Cerebellar nuclear complex (tissue), 1 donor: Measurements from ENCODE around the gene SPOCK1.
A peak's percentile ranks its signal among the peaks of the same experiment; 100 is the strongest.

Source experiments
- DNase-seq, 2 experiments: peaks; one replicate each; lab custom pipeline; 2025; lab: John Stamatoyannopoulos, UW

Gene SPOCK1

DNA sequence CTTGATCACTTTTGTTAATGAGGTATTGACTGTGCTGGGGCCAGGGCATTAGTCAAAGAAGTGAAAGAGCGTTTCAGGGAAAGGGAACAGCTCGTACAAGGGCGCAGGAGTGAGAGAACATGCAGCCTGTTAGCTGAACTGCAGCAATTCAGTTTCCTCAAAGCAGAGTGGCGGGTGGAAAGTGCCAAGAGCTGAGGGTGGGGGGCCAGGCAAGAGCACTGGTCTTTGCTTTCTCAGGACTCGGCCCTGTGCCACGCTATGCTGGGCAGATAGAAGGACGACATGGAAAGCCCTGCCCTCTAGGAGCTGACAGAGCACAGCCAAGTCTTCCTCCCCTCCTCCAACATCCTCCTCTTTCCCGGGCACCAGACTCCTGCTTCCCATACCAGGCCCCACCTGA is 304.8 kb downstream of the SPOCK1 start:
- DNase-seq, result no peak

DNA sequence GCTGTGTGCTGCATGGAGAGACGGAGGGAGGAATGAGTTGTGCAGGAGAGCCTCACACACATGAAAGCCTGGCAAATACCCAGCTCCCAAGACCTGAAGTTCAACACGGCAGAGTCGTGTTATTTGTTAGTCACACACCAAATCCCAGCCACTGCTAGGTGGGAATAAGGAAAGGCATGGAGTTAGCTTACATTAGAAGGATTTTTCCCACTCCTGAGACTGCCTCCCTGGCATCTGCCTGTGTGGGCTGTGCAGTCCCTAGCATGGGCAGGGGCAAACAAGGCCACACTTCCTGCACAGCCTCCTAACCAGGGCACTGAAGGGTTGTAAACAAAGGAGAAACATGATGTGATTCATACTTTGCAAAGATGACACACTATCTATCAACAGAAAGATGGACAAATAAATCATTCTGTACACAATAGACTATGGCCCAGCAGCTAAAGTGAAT is 306.8 kb downstream of the SPOCK1 start:
- no peak for DNase-seq

DNA sequence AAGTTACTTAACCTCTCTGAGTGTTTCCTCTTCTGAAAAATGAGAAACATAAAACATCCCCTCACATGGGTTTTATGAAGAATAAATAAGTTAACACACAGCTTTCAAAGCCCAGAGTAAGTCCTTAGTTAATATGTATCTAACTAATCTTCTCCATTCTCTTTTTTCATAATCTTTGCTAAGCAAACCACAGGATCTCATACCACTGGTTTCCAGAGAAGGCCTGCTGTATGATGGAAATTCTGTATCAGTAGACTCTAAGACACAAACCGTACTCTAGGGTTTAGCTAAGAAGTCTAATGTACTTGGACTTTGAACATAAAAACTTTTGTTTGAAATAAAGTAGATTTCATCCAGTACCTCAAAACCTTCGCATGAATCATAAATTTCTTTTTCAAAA is 307.9 kb downstream of the SPOCK1 start:
- no peak for DNase-seq

DNA sequence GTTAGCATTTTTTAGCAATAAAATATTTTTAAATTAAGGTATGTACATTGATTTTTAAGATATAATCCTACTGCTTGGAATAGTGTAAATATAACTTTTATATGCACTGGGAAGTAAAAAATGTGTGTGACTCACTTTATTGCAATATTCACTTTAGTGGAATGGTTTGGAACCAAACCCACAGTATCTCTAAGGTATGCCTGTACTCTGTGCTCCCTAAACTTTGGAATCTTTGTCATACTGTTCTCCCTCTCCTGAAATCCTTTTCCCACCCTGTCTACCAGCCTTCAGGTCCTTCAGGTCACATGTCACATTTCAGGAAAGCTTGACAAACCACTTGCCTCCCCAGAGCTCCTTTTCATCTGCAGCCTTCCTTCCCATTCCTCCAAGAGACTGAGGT is 308.7 kb downstream of the SPOCK1 start:
- no peak for DNase-seq

DNA sequence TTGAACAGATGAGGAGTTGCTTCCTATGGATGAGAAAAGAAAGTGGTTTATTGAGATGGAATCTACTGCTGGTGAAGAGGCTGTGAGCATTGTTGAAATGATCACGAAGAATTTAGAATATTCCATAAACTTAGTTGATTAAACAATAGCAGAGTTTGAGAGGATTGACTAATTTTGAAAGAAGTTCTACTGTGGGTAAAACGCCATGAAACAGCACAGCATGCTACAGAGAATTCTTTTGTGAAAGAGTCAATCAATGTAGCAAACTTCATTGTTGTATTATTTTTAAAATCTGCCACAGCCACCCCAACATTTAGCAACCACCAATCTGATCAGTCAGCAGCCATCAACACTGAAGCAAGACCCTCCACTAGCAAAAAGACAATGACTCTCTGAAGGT is 309.1 kb downstream of the SPOCK1 start:
- no peak for DNase-seq

DNA sequence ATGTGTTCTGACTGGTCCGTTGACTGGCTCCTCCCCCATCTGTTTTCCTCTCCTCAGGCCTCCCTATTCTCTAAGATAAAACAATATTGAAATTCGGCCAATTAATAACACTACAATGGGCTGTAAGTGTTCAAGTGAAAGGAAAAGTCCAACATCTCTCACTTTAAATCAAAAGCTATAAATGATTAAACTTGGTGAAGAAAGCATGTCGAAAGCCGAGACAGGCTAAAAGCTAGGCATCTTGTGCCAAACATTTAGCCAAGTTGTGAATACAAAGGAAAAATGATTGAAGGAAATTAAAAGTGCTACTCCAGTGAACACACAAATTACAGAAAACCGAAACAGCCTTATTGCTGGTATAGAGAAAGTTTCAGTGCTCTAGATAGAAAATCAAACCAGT is 310.6 kb downstream of the SPOCK1 start:
- DNase-seq, result no peak

DNA sequence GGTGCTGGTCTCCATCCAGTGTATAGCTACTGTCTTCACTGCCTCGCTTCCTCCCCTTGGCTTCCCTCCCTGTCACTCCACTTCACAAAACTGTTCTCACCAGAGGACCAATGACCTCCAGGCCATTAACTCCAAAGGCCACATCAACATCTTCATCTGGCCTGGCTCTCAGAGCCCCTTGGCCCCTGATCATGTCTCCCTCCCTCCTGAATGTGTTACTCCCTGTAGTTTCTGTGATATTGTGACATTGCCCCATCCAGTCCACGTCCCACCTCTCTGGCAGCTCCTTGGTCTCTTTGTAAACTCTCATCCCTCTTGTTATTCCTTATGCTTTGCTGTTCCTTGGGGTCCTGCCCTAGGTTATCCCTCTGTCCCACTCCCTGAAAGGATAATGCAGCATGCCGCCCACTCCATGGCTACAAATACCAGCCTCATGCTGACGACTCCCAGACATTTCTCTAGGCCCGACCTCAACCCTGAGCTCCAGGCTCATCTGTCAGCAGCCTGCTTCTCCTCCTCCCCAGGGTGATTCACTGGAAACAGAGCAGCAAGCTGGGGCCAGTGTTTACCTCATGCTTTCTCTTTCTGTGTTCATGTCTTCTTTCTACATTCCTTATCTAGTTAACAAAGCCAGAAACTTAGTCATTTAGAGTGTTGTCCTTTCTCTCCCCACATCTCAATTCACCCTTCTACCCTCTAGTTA is 312.2 kb downstream of the SPOCK1 start:
- DNase-seq, result no peak

DNA sequence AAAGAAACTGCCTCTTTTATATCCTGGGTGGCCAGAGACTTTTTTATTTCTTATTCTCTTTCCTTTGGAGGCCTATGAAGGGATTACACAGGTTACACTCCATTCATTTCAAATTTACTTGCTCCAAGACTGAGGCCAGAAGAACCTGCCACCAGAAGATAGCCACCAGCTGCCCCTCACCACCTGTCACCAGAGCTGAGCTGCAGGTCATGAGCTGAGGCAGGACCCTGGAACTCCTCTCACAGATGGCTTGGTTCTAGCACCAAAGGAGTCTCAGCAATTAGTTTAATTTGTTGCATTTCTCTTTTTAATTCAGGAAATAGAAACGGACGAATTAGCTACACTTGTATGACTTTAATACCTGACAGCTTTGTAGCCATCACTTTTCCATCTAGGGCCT is 313.9 kb downstream of the SPOCK1 start:
- DNase-seq, result peak in 1 of 2 experiments; percentile 22

DNA sequence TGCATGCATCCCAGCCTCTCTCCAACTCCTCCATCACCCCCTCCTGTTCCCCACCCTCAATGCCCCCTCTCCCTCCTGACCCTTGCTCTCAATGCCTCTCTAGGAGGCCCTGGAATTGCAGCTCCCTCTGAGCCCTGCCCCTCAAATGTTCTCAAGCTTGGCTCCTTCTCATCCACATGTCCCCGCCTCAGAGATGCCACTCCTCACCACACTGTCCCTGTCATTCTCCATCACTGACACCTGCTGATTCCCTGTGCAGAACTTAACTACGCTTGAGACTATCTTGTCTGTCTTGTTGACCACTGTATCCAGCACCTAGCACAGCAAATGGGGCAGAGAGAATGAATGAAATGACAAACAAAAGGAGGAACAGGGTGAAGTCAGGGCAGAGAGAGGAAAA is 314.4 kb downstream of the SPOCK1 start:
- DNase-seq, result no peak

DNA sequence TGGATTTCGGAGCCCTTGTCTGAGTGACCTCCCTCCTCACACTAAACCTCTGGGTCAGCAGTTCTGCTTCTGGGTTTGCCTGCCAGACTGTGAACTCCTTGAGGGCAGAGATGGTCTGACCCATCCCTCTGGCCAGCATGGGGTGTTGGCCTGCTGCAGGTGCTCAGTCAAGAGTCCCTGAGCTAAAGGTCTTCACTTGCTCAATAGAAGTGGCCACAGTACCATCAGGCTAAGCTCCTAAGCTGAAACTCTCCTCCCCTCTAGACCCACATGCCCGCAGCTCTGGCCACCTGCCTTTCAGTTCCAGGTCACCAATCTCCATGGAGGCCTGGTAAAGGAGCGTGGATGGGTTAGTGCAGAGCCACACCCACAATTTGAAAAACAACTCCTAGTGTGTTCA is 316.6 kb downstream of the SPOCK1 start:
- DNase-seq, result no peak

DNA sequence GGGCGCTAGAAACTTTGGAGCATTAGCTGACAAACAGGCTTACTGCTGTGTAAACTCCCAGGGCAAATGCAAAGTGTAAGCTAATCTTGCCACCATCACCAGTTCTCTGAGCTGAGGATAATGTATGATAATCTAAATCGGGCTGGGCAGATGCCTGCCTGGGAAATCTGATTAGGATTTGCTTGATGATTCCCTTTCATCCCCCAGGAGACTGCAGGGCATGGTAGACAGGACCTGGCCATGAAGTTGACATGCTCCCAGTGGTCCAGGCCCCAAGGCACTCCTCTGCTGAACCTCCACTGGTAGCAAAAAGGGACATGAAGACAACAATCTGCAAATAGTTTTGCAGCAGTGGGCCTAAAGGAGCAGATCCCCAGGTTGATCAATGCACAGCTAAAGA is 317.5 kb downstream of the SPOCK1 start:
- DNase-seq, result no peak

DNA sequence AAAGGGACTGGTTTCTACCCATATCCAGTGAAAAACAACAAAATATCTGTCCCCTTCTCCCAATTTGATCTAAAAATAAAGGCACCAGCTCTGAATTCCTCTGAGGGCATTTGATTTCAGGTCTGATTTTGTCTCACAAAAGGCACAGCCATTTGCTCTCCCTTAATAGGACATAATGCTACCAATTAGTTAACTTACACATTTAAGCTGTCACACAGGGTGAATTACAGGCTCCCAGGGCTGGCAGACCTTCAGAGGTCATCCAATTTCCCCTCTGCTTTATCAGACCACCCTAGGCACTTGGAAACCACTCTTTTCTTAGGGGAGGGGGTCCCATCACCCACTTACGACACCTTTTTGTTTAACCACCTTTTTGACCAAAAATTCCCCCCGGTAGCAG is 319.9 kb downstream of the SPOCK1 start:
- DNase-seq, result no peak

DNA sequence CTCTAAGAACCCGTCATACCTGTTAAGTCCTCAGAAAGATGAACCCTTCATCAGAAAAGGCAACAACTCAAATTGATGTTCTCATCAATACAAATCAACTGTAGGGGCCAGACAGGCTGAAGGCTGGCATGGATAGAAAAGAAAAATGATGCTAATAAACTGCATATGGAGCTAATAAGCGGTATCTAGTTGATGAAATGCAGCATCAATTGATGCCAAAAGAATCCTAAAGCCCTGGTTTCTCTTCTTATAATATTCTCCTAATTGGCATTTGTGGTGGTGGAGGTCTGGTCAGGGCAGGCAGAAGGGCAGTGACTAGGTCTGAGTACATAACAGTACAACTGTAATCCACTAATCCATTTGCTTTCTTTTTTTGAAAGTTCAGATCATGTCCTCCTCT is 322.5 kb downstream of the SPOCK1 start:
- no peak for DNase-seq

DNA sequence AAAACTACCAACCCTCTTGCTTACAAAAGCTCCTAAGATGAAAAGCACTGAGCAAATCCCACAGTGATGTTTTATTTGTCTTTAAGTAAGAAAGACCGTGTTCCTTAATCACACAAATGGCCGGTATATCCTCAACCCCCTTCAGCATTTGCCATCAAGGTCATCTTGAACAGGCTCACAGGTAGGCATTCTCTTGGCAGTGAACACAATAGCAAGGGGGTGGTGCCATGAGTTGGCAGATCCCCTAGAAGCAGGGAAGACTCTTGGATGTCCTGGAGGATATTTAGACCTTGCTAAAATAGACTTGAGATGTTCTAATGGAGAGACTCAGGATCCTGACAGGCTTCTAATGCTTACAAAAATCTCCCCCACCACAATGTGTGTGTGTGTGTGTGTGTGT is 323.0 kb downstream of the SPOCK1 start:
- DNase-seq, result no peak

DNA sequence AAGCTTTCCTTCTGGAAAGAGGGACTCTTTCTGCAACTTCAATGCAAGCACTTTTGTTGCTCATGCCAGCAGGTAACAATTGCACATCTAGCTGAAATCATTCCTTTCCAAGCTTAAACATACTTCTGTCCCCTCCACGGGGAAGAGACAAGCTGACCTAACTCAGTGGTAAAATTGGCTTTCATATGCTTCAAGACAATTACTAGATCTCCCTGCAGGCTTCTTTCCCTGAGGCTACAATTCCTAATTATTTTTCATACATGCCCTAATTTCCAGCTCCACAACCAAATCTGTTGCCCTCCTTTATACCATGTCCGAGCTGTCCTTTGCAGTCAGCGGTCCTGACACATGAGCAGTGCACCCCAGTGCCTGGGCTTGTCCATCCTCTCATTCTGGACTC is 324.9 kb downstream of the SPOCK1 start:
- no peak for DNase-seq

DNA sequence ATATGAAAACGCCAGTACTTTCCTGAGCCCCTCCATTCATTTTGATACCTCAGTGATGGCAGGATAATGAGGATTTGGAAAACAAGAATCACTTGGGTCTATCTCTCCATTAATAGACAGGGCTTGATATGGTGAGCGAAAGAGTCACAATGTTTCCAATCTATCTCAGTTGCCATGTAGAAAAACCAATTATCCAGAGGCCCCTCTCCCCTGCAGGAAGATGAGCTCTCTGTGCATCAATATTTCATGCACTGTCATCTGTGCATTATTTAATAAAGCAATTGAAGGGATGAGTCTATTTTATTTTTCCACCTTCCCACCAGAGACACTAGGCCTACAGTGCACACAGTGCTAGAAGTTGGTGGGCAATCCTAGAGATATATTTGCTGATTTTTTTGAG is 326.9 kb downstream of the SPOCK1 start:
- no peak for DNase-seq

DNA sequence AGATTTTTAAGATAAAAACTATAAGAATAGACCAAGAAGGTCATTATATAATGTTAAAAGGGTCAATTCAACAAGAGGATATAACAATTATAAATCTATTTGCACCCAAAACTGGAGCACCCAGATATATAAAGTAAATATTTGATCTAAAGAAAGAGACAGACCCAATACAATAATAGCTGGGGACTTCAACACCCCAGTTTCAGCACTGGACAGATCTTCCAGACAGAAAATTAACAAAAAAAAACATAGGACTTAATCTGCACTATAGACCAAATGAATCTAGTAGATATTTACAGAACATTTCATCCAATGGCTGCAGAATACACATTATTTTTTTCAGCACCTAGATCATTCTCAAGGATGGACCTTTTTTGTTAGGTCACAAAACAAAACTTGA is 331.9 kb downstream of the SPOCK1 start:
- DNase-seq, result no peak

DNA sequence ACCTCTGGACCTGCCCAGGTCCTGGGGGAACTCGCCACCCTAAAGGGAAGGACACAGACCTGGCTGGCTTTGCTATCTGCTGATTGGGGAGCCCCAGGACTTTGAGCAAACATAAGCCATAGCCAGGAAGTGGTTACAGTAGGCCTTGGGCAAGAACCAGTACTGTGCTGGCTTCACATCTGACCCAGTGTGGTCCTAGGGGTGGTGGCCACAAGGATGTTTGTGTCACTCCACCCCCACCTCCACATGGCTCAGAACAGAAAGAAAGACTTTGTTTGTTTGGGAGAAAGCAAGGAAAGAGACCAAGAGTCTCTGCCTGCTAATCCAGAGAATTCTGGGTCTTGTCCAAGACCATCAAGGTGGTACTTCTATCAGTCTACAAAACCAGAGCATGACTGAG is 334.2 kb downstream of the SPOCK1 start:
- no peak for DNase-seq

DNA sequence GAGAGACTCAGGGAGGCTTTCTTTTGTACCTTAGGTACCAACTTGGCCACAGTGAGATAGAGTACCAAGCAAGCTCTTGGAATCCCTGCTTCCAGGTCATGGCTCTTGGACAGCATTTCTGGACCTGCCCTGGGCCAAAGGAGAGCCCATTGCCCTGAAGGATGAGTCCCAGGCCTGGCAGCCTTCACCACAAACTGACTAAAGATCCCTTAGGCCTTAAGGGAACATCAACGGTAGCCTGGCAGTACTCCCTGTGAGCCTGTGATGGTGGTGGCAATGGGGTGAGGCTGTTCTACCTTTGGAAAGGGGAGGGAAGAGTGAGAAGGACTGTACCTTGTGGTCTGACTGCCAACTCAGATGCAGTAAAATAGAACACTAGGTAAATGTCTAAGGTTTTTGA is 334.6 kb downstream of the SPOCK1 start:
- no peak for DNase-seq

DNA sequence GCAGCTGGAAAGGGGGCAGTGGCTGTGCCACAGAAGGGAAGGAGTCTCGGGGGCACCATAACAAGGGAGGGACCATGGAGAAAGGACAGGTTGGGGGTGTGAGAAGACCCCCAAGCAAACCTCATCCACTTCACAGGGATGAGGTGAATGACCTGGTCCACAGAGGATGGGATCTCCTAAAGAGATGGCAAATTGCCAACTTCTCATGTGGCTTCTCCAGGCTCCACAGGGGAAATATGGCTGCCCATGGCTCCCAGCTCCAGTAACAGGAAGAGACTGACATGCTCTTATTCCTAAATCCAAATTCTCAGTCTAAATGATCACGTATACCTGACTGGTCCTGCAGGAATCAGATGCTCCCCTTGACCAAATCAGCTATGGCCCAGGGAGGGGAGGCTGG is 340.4 kb downstream of the SPOCK1 start:
- no peak for DNase-seq

DNA sequence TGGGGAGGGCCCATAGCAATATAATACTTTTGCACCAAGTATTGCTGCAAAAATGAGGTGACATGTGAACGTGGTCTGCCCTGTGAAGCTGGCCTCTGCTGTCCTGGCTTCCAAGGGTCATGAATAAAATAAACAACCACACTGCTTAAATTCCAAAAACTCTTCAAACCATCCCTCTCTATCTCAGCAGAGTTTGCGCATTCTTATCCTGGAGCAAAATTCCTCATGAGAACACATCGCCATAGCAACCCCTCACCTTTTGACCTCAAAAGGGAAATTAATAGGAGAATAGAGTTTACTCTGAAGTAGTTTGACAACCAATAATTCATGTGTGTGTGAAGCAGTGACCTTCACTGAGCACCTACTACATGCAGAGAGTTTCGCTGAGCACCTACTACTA is 342.9 kb downstream of the SPOCK1 start:
- DNase-seq, result no peak

DNA sequence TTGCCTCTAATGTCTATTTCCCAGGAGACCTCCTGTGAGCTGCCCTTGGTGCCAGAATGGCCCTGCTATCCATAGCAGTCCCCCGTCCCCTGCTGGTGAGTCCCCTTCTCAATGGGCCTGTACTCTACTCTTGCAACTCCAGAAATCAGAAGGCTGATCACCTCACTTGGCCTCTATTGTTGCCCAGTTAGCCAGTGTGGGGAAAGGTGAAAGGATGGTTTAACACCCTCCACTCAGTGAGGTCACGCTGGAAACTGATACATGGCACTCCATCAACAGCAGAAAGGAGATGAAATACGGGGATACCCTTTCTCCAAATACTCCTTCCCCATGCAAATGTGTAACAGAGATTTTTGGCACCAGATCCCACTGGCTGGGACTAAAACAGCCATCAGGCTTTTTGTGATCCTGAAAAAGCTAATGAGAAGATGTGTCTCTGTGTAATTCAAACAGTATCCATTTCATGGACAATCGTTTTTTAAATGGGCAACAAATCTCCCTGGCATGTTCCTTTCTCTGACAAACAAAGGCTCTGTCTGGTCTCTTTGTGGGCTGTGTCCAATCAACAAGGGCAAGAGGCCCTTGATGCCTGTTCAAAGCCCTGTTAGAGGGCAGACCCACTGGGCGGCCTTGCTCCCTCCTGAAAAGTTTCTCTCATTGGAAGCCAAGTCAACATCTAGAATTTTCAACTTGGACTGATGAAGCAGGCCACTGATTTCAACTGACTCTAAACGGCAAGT is 343.7 kb downstream of the SPOCK1 start:
- no peak for DNase-seq

DNA sequence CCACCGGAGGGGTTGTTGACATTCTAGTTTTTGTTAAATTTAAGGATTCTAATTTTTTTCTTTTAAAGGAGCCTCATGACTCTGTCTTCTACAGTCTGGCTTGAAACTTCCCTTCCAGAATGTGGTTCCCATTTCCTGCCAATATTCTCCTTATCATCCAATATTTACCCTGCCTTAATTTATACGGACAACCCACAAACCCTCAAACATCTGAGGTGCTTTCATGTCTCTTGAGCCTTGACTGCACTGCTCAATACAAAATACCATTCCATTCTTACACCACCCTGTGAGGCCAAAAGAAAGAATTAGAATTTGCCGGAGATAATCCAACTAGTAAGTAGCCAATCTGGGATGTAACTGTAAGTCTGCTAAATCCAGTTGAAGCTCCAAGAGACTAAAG is 346.5 kb downstream of the SPOCK1 start:
- no peak for DNase-seq

DNA sequence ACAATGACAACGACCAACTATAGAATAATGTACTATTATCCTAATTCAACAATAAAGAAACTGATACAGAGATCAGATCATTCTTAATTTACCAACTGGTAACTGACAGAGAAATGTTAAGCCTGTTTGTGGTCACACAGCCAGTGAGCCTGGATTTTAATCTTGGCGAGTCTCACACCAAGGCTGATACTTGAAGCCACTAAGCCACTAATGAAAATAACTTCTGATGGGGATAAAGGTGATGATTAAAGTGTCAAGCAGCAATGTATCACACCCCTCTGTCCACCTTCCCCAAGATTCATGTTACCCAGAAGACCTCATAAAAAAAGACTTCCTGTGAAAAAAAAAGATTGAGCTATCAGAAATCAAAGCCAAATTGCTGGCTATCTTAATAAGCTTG is 350.5 kb downstream of the SPOCK1 start:
- no peak for DNase-seq
